DOHH2 (cell line): ENCODE measurements around the gene UNC13B.

Experiments used
- EZH2phosphoT487 ChIP-seq: fragments of 200-600 bp; sonication (generic); IDR thresholded peaks from 2 replicates; pipeline ENCODE4 v1.6.1; 2017; ENCODE audit warnings: borderline replicate concordance, mild to moderate bottlenecking, antibody characterized with exemption, low read length, moderate library complexity, mixed read lengths
- TF ChIP-seq, protein P1 (sequence below): fragments of 200-600 bp; sonication (generic); IDR thresholded peaks from one replicate; pipeline ENCODE4 v1.5.1; 2014; ENCODE audit warnings: antibody characterized with exemption, mild to moderate bottlenecking, low read depth, low read length; ENCODE audit not compliant: poor library complexity, severe bottlenecking

DNA sequence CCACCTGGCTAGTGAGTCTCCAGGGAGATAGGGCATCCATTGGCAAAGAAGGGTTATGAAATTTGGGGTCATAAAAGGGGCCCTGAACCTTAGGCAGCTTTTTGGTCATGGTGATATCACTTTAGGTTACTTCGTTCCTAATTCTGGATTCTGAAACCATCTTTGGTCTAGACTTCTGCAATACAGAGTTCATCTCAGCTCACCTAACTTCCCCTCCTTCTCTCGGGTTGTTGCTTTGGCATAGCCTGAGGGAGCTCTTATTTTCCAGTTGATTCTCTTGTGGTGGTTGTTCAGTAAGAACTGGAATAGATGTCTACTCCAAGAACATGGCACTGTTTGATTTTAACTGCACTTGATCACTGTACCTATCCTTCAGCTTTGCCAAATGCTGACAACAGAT is 179.2 kb downstream of the UNC13B start:
- TF ChIP-seq, protein P1, sequence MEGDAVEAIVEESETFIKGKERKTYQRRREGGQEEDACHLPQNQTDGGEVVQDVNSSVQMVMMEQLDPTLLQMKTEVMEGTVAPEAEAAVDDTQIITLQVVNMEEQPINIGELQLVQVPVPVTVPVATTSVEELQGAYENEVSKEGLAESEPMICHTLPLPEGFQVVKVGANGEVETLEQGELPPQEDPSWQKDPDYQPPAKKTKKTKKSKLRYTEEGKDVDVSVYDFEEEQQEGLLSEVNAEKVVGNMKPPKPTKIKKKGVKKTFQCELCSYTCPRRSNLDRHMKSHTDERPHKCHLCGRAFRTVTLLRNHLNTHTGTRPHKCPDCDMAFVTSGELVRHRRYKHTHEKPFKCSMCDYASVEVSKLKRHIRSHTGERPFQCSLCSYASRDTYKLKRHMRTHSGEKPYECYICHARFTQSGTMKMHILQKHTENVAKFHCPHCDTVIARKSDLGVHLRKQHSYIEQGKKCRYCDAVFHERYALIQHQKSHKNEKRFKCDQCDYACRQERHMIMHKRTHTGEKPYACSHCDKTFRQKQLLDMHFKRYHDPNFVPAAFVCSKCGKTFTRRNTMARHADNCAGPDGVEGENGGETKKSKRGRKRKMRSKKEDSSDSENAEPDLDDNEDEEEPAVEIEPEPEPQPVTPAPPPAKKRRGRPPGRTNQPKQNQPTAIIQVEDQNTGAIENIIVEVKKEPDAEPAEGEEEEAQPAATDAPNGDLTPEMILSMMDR = no peak
- TF ChIP-seq EZH2phosphoT487 = no peak
